Stomach (tissue), 4 donors: ENCODE data around the gene ASAH2B.
"Not testable (repeated sequence)": the region's sequence is repeated elsewhere in the genome, so short reads cannot be mapped to it uniquely, and the experiment has no call there.

Experiments
- EP300 ChIP-seq: sonication (generic); formaldehyde crosslinking; IDR thresholded peaks from one replicate; pipeline ENCODE4 v1.6.1; 2017; ENCODE audit warnings: antibody characterized with exemption
- POLR2A ChIP-seq, 4 donors: fragments of 450-650 bp; IDR thresholded peaks; one replicate each; pipeline ENCODE4 v1.6.1; 2016; ENCODE audit warnings: antibody characterized with exemption in 4 of 4, control low read depth in 2 of 4, mild to moderate bottlenecking in 1 of 4, moderate library complexity in 1 of 4
- POLR2AphosphoS5 ChIP-seq, 3 donors: sonication (generic); formaldehyde crosslinking; IDR thresholded peaks; one replicate each; pipeline ENCODE4 v1.6.1; 2016; ENCODE audit warnings: antibody characterized with exemption in 3 of 3
- TF ChIP-seq, protein P1 (sequence below), 7 experiments: fragments of 450-650 bp in 4 of 7; fragments of 200-600 bp in 3 of 7; sonication (generic) in 3 of 7; IDR thresholded peaks; one replicate each; pipeline ENCODE4 v1.5.1; 2016 to 2019; ENCODE audit warnings: antibody characterized with exemption in 7 of 7, control low read depth in 2 of 7, mild to moderate bottlenecking in 1 of 7

DNA sequence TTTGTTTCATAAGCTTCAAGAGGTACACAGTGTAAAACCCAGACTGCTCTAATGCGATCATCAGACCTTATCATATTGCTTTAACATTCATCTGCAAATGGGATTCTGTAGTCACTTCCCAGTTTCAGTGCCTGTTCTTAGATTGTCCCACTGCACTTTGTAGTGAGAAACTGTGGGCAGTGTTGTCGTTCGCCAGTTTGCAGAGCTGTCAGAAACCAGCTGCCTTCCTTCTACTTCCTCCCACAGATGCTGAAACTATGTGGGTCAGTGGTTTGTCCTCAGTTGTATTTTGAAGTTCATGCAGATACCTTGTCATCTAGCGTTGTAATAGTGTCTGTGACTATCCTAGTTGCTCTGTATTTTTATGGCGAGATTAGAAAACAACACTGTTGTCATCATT is 15.9 kb upstream of the ASAH2B start:
- TF ChIP-seq, protein P1, sequence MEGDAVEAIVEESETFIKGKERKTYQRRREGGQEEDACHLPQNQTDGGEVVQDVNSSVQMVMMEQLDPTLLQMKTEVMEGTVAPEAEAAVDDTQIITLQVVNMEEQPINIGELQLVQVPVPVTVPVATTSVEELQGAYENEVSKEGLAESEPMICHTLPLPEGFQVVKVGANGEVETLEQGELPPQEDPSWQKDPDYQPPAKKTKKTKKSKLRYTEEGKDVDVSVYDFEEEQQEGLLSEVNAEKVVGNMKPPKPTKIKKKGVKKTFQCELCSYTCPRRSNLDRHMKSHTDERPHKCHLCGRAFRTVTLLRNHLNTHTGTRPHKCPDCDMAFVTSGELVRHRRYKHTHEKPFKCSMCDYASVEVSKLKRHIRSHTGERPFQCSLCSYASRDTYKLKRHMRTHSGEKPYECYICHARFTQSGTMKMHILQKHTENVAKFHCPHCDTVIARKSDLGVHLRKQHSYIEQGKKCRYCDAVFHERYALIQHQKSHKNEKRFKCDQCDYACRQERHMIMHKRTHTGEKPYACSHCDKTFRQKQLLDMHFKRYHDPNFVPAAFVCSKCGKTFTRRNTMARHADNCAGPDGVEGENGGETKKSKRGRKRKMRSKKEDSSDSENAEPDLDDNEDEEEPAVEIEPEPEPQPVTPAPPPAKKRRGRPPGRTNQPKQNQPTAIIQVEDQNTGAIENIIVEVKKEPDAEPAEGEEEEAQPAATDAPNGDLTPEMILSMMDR (IDR thresholded peaks at IDR 0.05), result not testable (repeated sequence)
- TF ChIP-seq EP300; POLR2AphosphoS5 (IDR thresholded peaks at IDR 0.05); POLR2A (IDR thresholded peaks at IDR 0.05): not testable (repeated sequence)
